Heart right ventricle (tissue), 16 donors: ENCODE data around the gene GARNL3. TPM values are rescaled to one million over a fixed set of nuclear protein-coding genes. Genes with fewer than 3 reads are reported as not detected.

Source experiments
- ATAC-seq, 8 donors: fragments of 200-7000 bp; cut with Tn5 transposase; one replicate each; pipeline ENCODE4 v1.9.1; 2020; ENCODE audit warnings: mild to moderate bottlenecking in 8 of 8, moderate library complexity in 8 of 8, moderate number of reproducible peaks in 1 of 8
- DNase-seq, 2 donors: peaks; one replicate each; pipeline ENCODE4 v3.0.0-alpha.2; 2020
- H3K27ac ChIP-seq, 10 donors: fragments of 200-600 bp; sonication (generic) in 2 of 10; one replicate each; pipeline versions ENCODE4 v1.5.0 to v1.8.0; 2020 to 2022; ENCODE audit warnings: mild to moderate bottlenecking in 3 of 10
- H3K27me3 ChIP-seq, 7 donors: fragments of 200-600 bp; one replicate each; pipeline ENCODE4 v1.8.0; 2021 to 2022; ENCODE audit warnings: mild to moderate bottlenecking in 2 of 7
- H3K36me3 ChIP-seq, 9 donors: fragments of 200-600 bp; sonication (generic) in 1 of 9; one replicate each; pipeline versions ENCODE4 v1.5.0 to v1.8.0; 2020 to 2022; ENCODE audit warnings: mild to moderate bottlenecking in 2 of 9
- H3K4me1 ChIP-seq, 9 donors: fragments of 200-600 bp; sonication (generic) in 1 of 9; one replicate each; pipeline versions ENCODE4 v1.5.0 to v1.8.0; 2020 to 2022; ENCODE audit warnings: mild to moderate bottlenecking in 4 of 9
- H3K4me3 ChIP-seq, 10 donors: fragments of 200-600 bp; sonication (generic) in 2 of 10; one replicate each; pipeline versions ENCODE4 v1.5.0 to v1.8.0; 2020 to 2022; ENCODE audit warnings: mild to moderate bottlenecking in 7 of 10, moderate library complexity in 2 of 10
- H3K9me3 ChIP-seq, 11 donors: fragments of 200-600 bp in 10 of 11; sonication (generic) in 2 of 11; one replicate each; pipeline versions ENCODE4 v1.5.0 to v1.8.0; 2013 to 2022; ENCODE audit warnings: mild to moderate bottlenecking in 2 of 11, control low read depth in 1 of 11, moderate library complexity in 1 of 11
- WGBS, 2 donors: extraction: QIAGEN DNeasy Blood & Tissue Kit; methylation state at CpG; one replicate each; pipeline ENCODE4 v1.1.7; 2013; ENCODE audit warnings: inconsistent platforms in 1 of 2; 5-methylcytosine and 5-hydroxymethylcytosine counted together
- intact Hi-C, 10 donors: fragments of 100-400 bp; cut with DNase I; formaldehyde crosslinking; loops; one replicate each; pipeline versions ENCODE4 v1.11.1 to v1.14.2; 2022
- polyA plus RNA-seq, 2 donors: library from polyadenylated mRNA; stranded (reverse); fragments of 200-250 nt; gene quantifications; one replicate each; pipeline ENCODE4 v1.2.3, GENCODE V29; 2013
- total RNA-seq, 10 donors: library from RNA; stranded (reverse); fragmentation: NEBNext Ultra II Directional in 3 of 10; extraction: Animal tissue kit (Norgen Biotek cat#: 25700) in 3 of 10; gene quantifications; one replicate each; pipeline versions ENCODE4 v1.2.1 to v1.2.4, GENCODE V29; 2021 to 2023
- TF ChIP-seq, protein P1 (sequence below), 9 donors: fragments of 200-600 bp; sonication (generic) in 2 of 9; IDR thresholded peaks; one replicate each; pipeline versions ENCODE4 v1.5.0 to v1.8.0; 2021 to 2022; ENCODE audit warnings: antibody characterized with exemption in 9 of 9, mild to moderate bottlenecking in 5 of 9, moderate library complexity in 1 of 9
- donor health status: Arrhythmogenic right ventricular cardiomyopathy.
- donor health status: ischemic (EF 13 %, LVEDD 7.1; RV severe dilation, severe dysfunction).
- donor health status: healthy with polysubstance abuse.
- donor health status: DM: no; HTN: yes; CAD: no.
- donor health status: DM: no; HTN: no; CAD: no.
- donor health status: ischemic (EF 25% LVEDD 6.9; RV normal size, moderate dysfunction).
- donor health status: ischemic (EF 25% LVEDD 5.7; RV mildly dilated, moderate dysfunction).
- donor health status: healthy.
- donor health status: DM: yes; HTN: yes; CAD: no.
- donor health status: Ischemic cardiomyopathy.
- donor health status: ischemic (EF 35%, LVEDD 5.7; RV mildly dilated, moderate dysfunction).
- donor health status: nonischemic (EF 11% LVEDD 7.7; RV severe dilation, severe dysfunction).
- donor health status: DM: yes; HTN: yes; CAD: no.
- donor health status: PGD.
- donor health status: ischemic (EF 29% LVEDD 5.4; RV normal size, mild dysfunction).
- donor health status: nonischemic (EF 23%, LVEDD 6.1; RV moderate dilation, normal function).

Gene GARNL3
- total and polyA plus RNA-seq, 12 donors = 3.3 to 53.1 (median 28.3) TPM

DNA sequence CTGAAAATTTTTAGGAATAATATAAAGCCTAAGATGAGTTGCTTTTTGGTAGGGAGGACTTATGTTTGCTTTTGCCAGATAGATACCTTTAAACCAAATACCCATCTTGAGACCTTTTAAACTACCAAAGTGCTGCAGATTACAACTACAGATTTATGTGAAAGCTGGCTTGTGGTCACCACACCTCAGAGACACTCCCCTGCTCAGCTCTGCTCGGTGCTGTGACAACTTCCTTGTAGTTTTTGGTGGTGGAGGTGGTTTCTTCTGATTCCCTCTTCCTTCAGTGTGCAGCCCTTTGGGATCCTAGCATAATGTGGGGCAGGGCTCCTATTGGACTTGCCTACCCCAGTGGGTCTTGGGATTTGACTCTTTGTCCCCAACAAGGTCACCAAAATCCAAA lies 29.2 kb downstream of the GARNL3 start:
- WGBS, 2 donors = 50 to 71% methylated on average over 1 of the region's 1 CpG
- intact Hi-C loops = no loop called here
- Histone ChIP-seq H3K27me3 (no peaks in the 10 kb centered on the region), H3K36me3 (peaks cover 0 to 5% (median 0%) of the 10 kb centered on the region in 9 donors), H3K27ac (peak overlapping the region in 8 of 10 donors; percentile 15 to 59 (median 42)), H3K9me3 (no peaks in the 10 kb centered on the region), H3K4me1 (peaks cover 0 to 59% (median 17%) of the 10 kb centered on the region in 9 donors), H3K4me3 (no peak overlapping the region)
- DNase-seq = no peak
- TF ChIP-seq, protein P1, sequence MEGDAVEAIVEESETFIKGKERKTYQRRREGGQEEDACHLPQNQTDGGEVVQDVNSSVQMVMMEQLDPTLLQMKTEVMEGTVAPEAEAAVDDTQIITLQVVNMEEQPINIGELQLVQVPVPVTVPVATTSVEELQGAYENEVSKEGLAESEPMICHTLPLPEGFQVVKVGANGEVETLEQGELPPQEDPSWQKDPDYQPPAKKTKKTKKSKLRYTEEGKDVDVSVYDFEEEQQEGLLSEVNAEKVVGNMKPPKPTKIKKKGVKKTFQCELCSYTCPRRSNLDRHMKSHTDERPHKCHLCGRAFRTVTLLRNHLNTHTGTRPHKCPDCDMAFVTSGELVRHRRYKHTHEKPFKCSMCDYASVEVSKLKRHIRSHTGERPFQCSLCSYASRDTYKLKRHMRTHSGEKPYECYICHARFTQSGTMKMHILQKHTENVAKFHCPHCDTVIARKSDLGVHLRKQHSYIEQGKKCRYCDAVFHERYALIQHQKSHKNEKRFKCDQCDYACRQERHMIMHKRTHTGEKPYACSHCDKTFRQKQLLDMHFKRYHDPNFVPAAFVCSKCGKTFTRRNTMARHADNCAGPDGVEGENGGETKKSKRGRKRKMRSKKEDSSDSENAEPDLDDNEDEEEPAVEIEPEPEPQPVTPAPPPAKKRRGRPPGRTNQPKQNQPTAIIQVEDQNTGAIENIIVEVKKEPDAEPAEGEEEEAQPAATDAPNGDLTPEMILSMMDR (IDR thresholded peaks at IDR 0.05) = no peak
- ATAC-seq = no peak

DNA sequence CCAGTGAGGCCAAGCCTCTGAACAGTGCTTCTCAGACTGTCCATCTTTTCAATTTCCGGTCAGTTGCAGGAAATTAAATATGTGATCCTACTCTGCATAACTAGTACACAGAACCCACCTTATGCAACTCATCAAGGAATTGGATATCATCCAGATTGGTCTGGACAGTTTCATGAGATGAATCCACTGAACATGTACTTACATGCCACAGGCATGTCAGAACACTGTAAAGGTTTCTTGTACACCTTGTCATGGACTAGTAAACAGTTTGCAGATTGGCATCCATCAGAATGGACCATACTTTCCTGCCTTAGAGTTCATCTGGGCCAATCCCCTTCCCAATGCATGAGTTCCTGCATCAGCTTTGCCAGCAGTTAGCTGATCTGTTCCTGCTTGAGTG lies 30.4 kb downstream of the GARNL3 start:
- TF ChIP-seq, protein P1 (IDR thresholded peaks at IDR 0.05) = no peak
- Histone ChIP-seq H3K27ac (no peak overlapping the region), H3K36me3 (peaks cover 0 to 5% (median 0%) of the 10 kb centered on the region in 9 donors), H3K9me3 (no peaks in the 10 kb centered on the region), H3K4me3 (no peak overlapping the region), H3K4me1 (peaks cover 0 to 55% (median 12%) of the 10 kb centered on the region in 9 donors), H3K27me3 (no peaks in the 10 kb centered on the region)
- DNase-seq (no peak), ATAC-seq (peak in 1 of 8 donors; percentile 8)
- intact Hi-C loops = no loop called here
- 83 to 84% methylated on average over 1 of the region's 1 CpG for WGBS, 2 donors

DNA sequence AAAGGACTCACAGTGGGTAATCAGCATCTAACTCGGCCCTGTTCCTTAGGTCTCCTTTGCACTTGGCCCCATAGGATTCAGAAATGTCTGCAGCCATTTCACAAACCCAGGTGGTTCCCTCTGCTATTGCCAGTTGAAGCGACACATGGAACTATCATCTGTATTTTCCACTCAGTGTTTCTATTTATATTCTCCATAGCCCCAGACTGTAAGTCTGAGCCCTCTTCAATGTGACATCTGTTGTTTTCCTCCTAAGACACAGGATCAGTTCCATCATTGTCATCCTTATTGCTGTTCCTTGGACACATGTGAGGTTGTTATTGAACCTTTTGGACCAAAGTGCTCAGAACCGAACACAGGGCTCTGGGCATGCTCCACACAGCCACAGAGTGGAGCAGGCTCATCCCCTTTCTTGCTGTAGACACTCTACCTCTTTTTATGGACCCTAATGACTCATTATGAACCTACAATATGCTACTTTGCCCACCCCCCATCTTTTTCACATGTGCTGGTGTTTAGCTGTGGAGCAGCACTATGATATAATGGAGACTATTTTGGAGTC lies 36.4 kb downstream of the GARNL3 start:
- no peaks in the 10 kb centered on the region for H3K9me3 ChIP-seq
- DNase-seq = no peak
- H3K27ac ChIP-seq = peak overlapping the region in 5 of 10 donors; percentile 7 to 68 (median 26)
- peak in 6 of 8 donors; percentile 63 to 86 (median 80) for ATAC-seq
- H3K4me3 ChIP-seq = no peak overlapping the region
- no peaks in the 10 kb centered on the region for H3K36me3 ChIP-seq
- peaks cover 0 to 16% (median 10%) of the 10 kb centered on the region in 9 donors for H3K4me1 ChIP-seq
- intact Hi-C loops = no loop called here
- WGBS, 2 donors = 49 to 56% methylated on average over 3 of the region's 3 CpGs
- no peaks in the 10 kb centered on the region for H3K27me3 ChIP-seq
- TF ChIP-seq, protein P1 (IDR thresholded peaks at IDR 0.05) = no peak

DNA sequence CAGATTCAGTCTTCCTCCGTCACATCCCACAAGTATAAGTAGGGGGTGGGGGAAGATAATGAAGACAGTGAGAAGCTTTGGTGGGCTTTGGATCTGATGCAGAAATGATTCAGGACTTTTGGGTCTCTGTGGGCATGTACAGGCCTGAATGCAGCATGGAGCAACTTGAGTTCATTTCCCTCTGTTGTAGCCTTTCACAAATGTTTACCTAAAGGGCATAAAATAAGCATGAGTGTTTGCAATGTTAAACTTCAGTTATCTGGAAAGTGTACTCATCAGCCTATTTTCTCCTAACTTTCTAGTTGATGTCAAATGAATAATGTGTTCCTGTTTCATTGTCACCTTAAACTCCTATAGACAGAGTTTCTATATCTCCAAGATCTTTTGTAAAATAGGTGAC lies 39.3 kb downstream of the GARNL3 start:
- ATAC-seq (no peak), DNase-seq (no peak)
- Histone ChIP-seq H3K9me3 (no peaks in the 10 kb centered on the region), H3K27me3 (no peaks in the 10 kb centered on the region), H3K27ac (no peak overlapping the region), H3K4me3 (no peak overlapping the region), H3K36me3 (no peaks in the 10 kb centered on the region), H3K4me1 (peaks cover 0 to 34% (median 22%) of the 10 kb centered on the region in 9 donors)
- 88 to 92% methylated on average over 1 of the region's 1 CpG for WGBS, 2 donors
- TF ChIP-seq, protein P1 (IDR thresholded peaks at IDR 0.05) = no peak
- intact Hi-C loops = no loop called here
